Embryonic facial prominence (tissue), 1 donor: ENCODE results near the gene CNTN5.
"Not testable (repeated sequence)": the region's sequence is repeated elsewhere in the genome, so short reads cannot be mapped to it uniquely, and the experiment has no call there.

Source experiments
- DNase-seq: peaks from one replicate; pipeline ENCODE4 v3.0.0-alpha.2; 2016; ENCODE audit errors: extremely low spot score

The CNTN5 gene

DNA sequence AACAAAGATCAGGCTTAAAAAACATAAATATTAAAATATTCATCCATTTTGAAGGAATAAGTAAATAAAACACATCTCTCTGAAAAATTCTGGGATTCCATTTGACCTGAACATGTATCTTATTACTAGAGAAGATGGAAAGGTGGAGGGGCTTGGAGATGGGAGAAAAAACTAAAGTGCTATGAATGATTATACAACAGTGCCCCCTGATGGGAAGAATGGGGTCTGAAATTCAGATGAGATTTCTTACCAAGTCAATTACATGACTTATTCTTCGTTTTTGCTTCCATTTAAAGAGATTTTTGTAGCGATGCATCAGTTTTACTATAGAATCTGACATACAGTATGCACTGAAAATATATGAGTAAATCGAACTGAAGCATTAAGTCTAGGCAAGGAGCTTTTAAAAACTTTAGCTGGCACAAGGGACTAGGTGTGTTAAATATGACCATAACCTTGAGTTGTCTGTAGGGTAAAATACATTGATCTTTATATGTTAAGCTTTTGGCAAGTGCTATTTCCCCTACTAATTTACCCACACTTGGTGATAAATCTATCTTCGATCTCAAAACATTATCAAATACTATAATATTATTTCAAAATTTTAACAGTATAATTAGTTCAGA lies 718.8 kb downstream of the CNTN5 start:
- DNase-seq, result peak; percentile 56

- DNase-seq, result no peak
Measured at GRCh38 chr11:99742501-99742900, 721.8 kb downstream of the CNTN5 start.

DNA sequence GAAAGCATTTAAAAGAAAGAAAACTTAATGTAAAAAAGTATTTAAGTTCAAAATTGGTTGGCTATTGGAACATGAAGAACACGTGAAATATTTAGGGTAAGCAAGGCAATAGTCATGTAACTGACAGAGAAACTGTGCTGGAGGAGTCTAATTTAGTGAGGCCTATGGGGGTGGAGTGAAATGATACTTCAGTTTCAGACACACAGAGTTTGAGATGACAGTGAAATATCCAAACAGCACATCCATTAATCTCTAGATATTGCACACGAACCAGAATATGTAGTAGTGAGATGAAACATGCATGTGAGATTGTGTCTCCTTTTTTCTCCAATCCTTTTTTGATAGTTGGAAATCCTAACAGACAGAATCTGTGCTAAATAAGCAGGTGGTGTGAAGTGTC lies 739.0 kb downstream of the CNTN5 start:
- no peak for DNase-seq

DNA sequence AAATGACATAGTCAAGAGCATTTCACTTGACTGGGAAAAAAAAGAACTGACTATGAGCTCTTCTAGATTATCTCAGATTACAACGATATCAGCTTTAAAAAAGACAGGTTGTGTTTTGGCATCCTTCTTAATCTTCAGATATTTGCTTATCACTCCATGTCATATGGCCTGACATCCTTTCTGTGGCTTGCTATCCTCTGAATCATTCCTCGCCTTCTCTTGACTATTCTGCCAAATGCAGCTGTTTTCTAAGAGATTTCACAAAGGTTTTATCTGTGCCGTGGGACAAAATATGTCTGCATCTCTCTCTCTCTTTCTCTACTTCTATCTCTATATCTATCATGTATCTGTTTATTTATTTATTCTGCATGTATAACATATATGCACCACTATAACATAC lies 746.1 kb downstream of the CNTN5 start:
- DNase-seq, result no peak

GRCh38 chr11:99773646-99774045 lies 752.9 kb downstream of the CNTN5 start:
- DNase-seq, result no peak

DNA sequence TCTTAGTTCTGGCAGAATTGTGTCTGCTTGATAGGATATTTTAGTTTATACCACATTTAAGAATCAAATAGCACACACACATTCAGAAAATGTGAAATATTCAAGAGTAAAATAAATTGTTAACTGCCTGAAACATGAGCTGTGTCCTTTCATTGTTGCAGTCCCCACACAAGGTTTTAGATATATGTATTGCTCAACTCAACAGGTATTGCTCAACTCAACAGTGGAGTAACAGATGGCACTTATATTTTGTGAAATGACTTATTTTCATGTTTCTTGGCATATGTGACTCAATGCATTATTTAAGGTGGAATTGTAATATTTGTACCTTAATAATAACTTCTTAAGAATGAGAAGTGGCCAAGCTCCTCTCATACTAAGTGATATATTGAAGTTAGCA lies 760.3 kb downstream of the CNTN5 start:
- no peak for DNase-seq

DNA sequence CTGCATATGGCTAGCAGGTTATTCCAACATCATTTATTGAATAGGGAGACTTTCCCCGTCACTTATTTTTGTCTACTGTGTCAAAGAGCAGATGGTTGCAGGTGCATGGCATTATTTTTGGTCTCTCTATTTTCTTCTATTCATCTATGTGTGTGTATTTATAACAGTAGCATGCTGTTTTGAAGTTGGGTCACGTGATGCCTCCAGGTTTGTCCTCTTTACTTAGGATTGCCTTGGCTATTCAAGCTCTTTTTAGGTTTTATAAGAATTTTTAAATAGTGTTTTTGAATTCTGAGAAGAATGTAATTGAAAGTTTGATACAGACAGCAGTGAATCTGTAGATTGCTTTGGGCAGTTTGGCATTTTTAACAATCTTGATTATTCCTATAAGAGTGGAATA lies 770.6 kb downstream of the CNTN5 start:
- DNase-seq, result no peak

DNA sequence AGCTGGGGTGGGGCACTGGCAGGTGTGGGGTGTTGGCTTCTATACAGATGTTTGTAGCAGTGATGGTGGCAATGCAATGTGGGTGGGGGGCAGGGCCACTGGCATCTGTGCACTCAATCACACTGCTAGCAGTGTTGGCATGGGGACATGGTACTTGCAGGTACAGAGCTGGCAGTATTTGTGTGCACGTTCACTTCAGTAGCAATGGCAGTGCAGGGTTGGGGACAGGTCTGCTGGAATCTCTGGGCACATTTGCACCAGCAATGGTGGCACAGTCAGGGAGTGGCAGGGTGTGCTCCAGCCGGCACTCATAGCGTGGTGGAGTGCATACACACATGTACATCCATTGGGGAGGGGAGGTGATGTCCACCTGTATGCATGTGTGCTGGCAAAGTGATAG lies 775.2 kb downstream of the CNTN5 start:
- no peak for DNase-seq

DNA sequence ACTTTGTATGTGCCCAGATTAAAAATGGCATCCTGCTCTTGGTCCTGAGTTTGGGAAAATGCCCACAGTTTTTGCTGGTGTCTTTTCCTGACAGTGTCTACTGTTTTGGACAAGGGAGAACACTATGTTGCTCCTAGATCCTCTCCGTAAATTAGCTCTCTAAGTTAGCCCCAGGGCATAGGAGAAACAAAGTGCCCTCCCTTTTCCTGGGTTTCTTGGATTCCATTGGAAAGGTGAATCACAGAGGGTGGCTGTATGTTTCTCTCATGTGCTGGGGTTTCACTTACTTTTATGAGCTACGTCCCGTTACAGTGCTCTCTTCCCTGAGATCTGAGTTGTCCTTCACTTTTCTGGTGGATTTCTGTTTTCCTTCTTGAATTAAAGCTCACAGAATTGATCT lies 782.8 kb downstream of the CNTN5 start:
- no peak for DNase-seq

- no peak for DNase-seq
Measured at GRCh38 chr11:99812516-99812915, 791.8 kb downstream of the CNTN5 start.

GRCh38 chr11:99814021-99814420 lies 793.3 kb downstream of the CNTN5 start:
- DNase-seq, result no peak

GRCh38 chr11:99814738-99815137 lies 794.0 kb downstream of the CNTN5 start:
- no peak for DNase-seq

DNA sequence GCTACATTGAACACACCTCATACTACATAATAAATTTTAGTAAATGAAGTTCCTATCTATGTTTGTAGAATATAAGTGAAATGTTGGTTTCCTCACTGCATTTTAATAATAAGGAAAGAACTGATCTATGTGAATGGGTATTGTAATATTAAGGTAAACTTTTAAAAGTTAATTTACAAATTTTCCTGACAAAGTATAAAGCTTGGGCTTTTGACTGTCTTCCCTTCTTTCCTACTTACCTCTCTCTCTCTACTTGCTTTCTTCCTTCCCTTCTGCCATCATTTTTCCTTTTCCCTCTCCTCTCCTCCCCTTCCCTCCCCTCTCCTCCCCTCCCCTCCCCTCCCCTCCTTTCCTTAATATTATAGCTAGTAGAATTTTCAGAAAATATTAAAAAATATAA lies 798.2 kb downstream of the CNTN5 start:
- DNase-seq, result no peak

GRCh38 chr11:99822846-99823565 lies 802.3 kb downstream of the CNTN5 start:
- DNase-seq, result no peak

DNA sequence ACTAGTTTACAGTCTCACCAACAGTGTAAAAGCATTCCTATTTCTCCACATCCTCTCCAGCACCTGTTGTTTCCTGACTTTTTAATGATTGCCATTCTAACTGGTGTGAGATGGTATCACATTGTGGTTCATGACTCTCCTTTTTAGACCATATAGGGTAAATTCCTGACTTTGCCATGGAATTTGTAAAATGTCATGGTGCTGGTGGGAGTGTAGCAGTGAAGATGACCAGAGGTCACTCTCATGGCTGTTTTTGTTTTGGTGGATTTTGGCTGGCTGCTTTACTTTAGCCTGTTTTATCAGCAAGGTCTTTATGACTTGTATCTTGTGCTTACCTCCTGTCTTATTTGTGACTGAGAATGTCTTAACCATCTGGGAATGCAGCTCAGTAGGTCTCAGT lies 816.0 kb downstream of the CNTN5 start:
- not testable (repeated sequence) for DNase-seq

GRCh38 chr11:99841885-99842284 lies 821.1 kb downstream of the CNTN5 start:
- DNase-seq, result no peak

- no peak for DNase-seq
Measured at GRCh38 chr11:99865951-99866350, 845.2 kb downstream of the CNTN5 start.

GRCh38 chr11:99881610-99882009 lies 860.9 kb downstream of the CNTN5 start:
- DNase-seq, result no peak

- no peak for DNase-seq
Measured at GRCh38 chr11:99884750-99885149, 864.0 kb downstream of the CNTN5 start.

DNA sequence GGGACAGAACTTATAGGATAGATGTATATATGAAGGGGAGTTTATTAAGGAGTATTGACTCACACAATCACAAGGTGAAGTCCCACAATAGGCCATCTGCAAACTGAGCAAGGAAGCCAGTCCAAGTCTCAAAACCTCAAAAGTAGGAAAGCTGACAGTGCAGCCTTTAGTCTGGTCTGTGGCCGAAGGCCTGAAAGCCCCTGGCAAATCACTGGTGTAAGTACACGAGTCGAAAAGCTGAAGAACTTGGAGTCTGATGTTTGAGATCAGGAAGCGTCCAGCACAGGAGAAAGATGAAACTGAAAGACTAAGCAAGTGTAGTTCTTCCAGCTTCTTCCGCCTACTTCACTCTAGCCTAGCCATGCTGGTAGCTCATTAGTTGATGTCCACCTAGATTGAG lies 866.7 kb downstream of the CNTN5 start:
- no peak for DNase-seq

GRCh38 chr11:99893811-99894210 lies 873.1 kb downstream of the CNTN5 start:
- DNase-seq, result no peak

DNA sequence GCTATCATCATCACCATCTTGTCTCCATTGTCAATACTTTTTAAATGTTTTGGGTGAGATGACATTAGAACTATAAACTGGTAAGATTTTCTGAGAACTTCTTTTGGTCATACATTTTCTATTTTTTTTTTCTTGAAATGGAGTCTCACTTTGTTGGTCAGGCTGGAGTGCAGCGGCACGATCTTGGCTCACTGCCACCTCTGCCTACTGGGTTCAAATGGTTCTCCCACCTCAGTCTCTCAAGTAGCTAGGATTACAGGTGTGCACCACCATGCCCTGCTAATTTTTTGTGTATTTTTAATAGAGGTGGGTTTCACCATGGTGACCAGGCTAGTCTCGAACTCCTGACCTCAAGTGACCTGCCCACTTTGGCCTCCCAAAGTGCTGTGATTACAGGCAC lies 880.4 kb downstream of the CNTN5 start:
- DNase-seq, result no peak

- DNase-seq, result no peak
Measured at GRCh38 chr11:99911116-99911515, 890.4 kb downstream of the CNTN5 start.

DNA sequence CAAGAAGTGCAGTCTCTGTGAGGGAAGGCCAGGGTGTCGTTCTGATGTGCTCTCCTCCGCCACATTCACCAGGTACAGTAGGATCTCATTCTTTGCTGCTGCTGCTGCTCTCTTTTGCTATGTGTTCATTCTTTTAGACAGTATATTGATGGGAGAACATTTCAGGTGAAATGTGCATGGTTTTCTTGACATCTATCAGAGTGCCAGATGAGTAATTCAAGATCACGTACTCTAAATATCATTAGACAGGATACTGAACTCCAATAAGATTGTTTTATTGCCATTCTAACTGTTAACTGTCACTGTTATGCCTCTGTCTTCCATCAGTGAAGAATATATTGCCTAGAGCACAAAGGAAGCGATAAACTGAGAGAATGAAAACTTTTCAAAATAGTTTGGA lies 895.3 kb downstream of the CNTN5 start:
- DNase-seq, result no peak
